ENCODE results near the gene SAMD4A. TPM values are rescaled to one million over a fixed set of nuclear protein-coding genes. Genes with fewer than 3 reads are reported as not detected.

The SAMD4A gene
- total RNA-seq, 1 experiment from 2014 or later = 26.5 TPM

GRCh38 chr14:54589843-54590242, 22.9 kb downstream of the SAMD4A start:
- no peak for TF ChIP-seq EZH2 (IDR thresholded peaks at IDR 0.05; ENCODE audit: borderline replicate concordance, low read depth, low read length, poor library complexity, severe bottlenecking)
- no peak for TF ChIP-seq CTCF (conservative IDR thresholded peaks at IDR 0.05; ENCODE audit: low read depth, low read length)
- DNase-seq (ENCODE audit: low spot score) = no peak
- ChIA-PET POLR2A (ENCODE audit: low non-redundant PET) (no interaction called here), CTCF (no interaction called here)
- no peaks in the 10 kb centered on the region for H3K9me3 ChIP-seq (ENCODE audit: low read depth, low read length, poor library complexity, severe bottlenecking)
- no peaks in the 10 kb centered on the region for H3K36me3 ChIP-seq (ENCODE audit: insufficient read depth, low read length, poor library complexity, severe bottlenecking)
- H3K27me3 ChIP-seq (replicated peaks; ENCODE audit: insufficient read depth, low read depth, low read length, poor library complexity) = no peaks in the 10 kb centered on the region
- intact Hi-C loops (cut with micrococcal nuclease; ENCODE audit: unreplicated experiment) = no loop called here
- BruUV-seq (replicated peaks) = no TSS peak
- no peak overlapping the region for H3K4me3 ChIP-seq (ENCODE audit: low read depth, low read length, poor library complexity, severe bottlenecking)
- H3K4me1 ChIP-seq (ENCODE audit: insufficient read depth, low read length, poor library complexity, severe bottlenecking) = peaks cover 19% of the 10 kb centered on the region
- H3K27ac ChIP-seq (ENCODE audit: low read depth, low read length, poor library complexity, severe bottlenecking) = no peak overlapping the region

- Histone ChIP-seq H3K4me3 (ENCODE audit: low read depth, low read length, poor library complexity, severe bottlenecking) (no peak overlapping the region), H3K36me3 (ENCODE audit: insufficient read depth, low read length, poor library complexity, severe bottlenecking) (no peaks in the 10 kb centered on the region), H3K27me3 (replicated peaks; ENCODE audit: insufficient read depth, low read depth, low read length, poor library complexity) (no peaks in the 10 kb centered on the region), H3K9me3 (ENCODE audit: low read depth, low read length, poor library complexity, severe bottlenecking) (no peaks in the 10 kb centered on the region), H3K27ac (ENCODE audit: low read depth, low read length, poor library complexity, severe bottlenecking) (no peak overlapping the region), H3K4me1 (ENCODE audit: insufficient read depth, low read length, poor library complexity, severe bottlenecking) (peaks cover 21% of the 10 kb centered on the region)
- no peak for DNase-seq (ENCODE audit: low spot score)
- TF ChIP-seq EZH2 (IDR thresholded peaks at IDR 0.05; ENCODE audit: borderline replicate concordance, low read depth, low read length, poor library complexity, severe bottlenecking) (no peak), CTCF (conservative IDR thresholded peaks at IDR 0.05; ENCODE audit: low read depth, low read length) (no peak)
- no TSS peak for BruUV-seq (replicated peaks)
- intact Hi-C loops (cut with micrococcal nuclease; ENCODE audit: unreplicated experiment) = no loop called here
- POLR2A ChIA-PET (ENCODE audit: low non-redundant PET) = no interaction called here
- CTCF ChIA-PET = no interaction called here
Observed at GRCh38 chr14:54590481-54590880, 23.6 kb downstream of the SAMD4A start.

GRCh38 chr14:54591461-54591860, 24.5 kb downstream of the SAMD4A start:
- POLR2A ChIA-PET (ENCODE audit: low non-redundant PET) = interaction anchor here (0.6 kb wide), 1 partner anchor 26 kb away, joined by 3 read pairs; no protein-coding TSS in a partner anchor
- no TSS peak for BruUV-seq (replicated peaks)

More at GRCh38 chr14:54591461-54591860, 24.5 kb downstream of the SAMD4A start:
- Histone ChIP-seq H3K27ac (ENCODE audit: low read depth, low read length, poor library complexity, severe bottlenecking) (no peak overlapping the region), H3K9me3 (ENCODE audit: low read depth, low read length, poor library complexity, severe bottlenecking) (no peaks in the 10 kb centered on the region), H3K4me3 (ENCODE audit: low read depth, low read length, poor library complexity, severe bottlenecking) (no peak overlapping the region), H3K27me3 (replicated peaks; ENCODE audit: insufficient read depth, low read depth, low read length, poor library complexity) (no peaks in the 10 kb centered on the region), H3K4me1 (ENCODE audit: insufficient read depth, low read length, poor library complexity, severe bottlenecking) (peaks cover 21% of the 10 kb centered on the region), H3K36me3 (ENCODE audit: insufficient read depth, low read length, poor library complexity, severe bottlenecking) (no peaks in the 10 kb centered on the region)
- CTCF ChIA-PET = no interaction called here
- DNase-seq (ENCODE audit: low spot score) = no peak
- TF ChIP-seq CTCF (conservative IDR thresholded peaks at IDR 0.05; ENCODE audit: low read depth, low read length) = no peak
- no peak for TF ChIP-seq EZH2 (IDR thresholded peaks at IDR 0.05; ENCODE audit: borderline replicate concordance, low read depth, low read length, poor library complexity, severe bottlenecking)
- intact Hi-C loops (cut with micrococcal nuclease; ENCODE audit: unreplicated experiment) = no loop called here
